Hindlimb muscle (tissue), 1 donor: ENCODE measurements around the gene NDFIP1. TPM values are rescaled to one million over a fixed set of nuclear protein-coding genes. Genes with fewer than 3 reads are reported as not detected.
A peak's percentile ranks its signal among the peaks of the same experiment; 100 is the strongest.
"Not testable (repeated sequence)": the region's sequence is repeated elsewhere in the genome, so short reads cannot be mapped to it uniquely, and the experiment has no call there.

Experiments used
- DNase-seq: peaks from one replicate; pipeline ENCODE4 v3.0.0-alpha.2; 2013
- polyA plus RNA-seq: library from polyadenylated mRNA; unstranded; fragments of 120-200 nt; gene quantifications from one replicate; pipeline ENCODE4 v1.2.1, GENCODE V29; 2013; ENCODE audit not compliant: insufficient read length

NDFIP1 gene
- polyA plus RNA-seq, 1 donor, result 57.4 TPM

DNA sequence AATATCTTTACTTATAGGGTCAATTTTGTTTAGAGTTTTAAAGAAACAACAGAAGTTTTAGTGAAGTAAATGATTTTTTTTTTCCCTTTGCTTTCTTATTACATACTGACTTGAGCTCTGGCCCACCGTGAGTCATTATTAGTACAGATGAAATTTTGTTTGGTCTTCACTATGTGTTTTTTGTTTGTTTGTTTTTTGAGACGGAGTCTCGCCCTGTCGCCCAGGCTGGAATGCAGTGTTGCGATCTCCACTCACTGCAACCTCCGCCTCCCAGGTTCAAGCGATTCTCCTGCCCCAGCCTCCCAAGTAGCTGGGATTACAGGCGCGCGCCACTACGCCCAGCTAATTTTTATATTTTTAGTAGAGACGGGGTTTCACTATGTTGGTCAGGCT lies 45.9 kb downstream of the NDFIP1 start:
- not testable (repeated sequence) for DNase-seq

DNA sequence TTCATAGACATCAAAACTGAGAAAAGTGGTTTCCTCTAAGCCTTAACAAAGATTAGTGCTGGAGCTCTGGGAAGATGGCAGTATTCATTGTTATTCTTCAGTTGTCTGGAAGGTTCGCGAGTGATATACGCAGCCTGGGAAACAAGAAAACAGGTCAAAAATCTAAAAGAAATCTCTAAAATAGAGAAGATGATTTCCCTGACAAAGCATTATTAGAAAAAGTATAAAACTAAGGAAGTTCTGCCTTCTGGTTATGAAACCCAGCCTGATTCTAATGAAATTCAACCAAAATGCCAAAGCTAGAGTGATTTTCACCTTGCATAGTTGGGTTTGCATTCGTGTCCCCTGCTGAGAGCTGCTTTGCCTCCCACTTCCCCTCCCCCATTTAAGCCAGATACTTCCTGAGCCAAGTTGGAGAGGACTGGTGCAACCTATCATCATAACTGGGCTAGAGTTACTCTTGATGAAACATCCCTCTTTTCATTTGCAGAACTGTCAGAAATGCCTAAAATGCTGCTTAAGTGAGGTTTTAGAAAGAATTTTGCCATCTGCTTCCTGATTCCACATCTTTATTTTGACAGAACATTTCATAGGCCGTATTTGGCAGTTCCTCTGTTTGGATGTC lies 48.4 kb downstream of the NDFIP1 start:
- no peak for DNase-seq

GRCh38 chr5:142159354-142159753 lies 50.8 kb downstream of the NDFIP1 start:
- DNase-seq, result no peak

DNA sequence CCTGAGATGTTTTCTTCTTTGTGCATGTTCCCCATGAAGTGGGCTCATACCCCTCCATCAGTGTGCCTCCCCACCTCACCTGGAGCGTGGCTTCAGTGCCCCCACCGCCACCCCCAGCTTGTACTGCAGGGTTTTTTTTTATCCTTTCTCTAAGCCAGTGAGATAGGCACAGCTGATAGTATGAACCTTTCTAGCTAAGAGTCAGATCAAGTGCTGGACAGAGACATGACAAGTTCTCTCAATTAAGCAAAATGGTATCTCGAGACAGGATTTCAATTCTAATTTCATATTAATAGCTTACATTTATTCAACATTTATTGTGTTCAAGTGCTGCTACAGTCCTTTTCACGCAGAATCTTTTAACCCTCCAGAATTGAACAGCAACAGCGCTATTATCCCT lies 55.7 kb downstream of the NDFIP1 start:
- no peak for DNase-seq

DNA sequence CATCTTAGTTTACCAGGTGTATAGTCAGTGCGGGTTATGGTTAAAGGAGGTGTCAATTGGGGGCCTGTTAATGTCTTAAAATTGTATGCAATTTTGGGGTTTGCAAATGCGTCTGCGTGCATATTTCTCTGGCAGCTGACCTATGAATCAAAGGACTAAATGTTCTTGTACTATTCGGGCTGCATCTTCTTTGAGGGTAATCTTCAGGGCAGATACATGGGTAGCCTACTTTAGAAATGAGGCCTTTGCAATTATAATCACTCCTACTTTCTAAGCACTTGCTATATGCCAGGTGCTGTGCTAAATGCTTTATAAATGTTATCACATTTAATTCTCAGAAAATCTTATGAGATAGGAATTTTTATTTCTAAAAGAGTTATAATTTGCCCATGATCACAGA lies 58.2 kb downstream of the NDFIP1 start:
- no peak for DNase-seq

GRCh38 chr5:142167458-142167857 lies 58.9 kb downstream of the NDFIP1 start:
- DNase-seq, result no peak

GRCh38 chr5:142168365-142168764 lies 59.8 kb downstream of the NDFIP1 start:
- DNase-seq, result no peak

- DNase-seq, result no peak
These were observed 61.8 kb downstream of the NDFIP1 start for GRCh38 chr5:142170254-142170953.

- DNase-seq, result no peak
These were observed 62.7 kb downstream of the NDFIP1 start for GRCh38 chr5:142171270-142171669.

GRCh38 chr5:142175039-142175438 lies 66.5 kb downstream of the NDFIP1 start:
- no peak for DNase-seq

GRCh38 chr5:142175461-142176142 lies 67.0 kb downstream of the NDFIP1 start:
- no peak for DNase-seq

DNA sequence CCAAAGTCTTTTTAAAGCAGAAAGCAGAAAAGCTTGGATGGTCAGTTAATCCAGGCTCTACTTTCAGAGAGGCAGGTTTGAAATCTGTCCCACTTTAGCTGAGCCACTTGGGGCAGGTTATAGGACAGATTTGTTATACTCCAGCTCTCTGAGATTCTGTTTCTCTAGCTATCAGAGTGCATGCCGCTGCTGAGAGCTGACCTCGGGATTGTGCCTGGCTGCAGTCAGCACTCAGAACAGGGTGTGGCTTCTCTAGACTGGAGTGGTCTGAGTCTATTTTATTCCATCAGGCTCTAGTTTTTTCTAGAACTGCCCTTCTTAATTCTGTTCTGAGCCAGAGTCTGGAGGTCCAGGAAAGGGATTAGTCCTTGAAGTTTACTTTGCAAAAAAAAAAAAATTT lies 67.7 kb downstream of the NDFIP1 start:
- no peak for DNase-seq

DNA sequence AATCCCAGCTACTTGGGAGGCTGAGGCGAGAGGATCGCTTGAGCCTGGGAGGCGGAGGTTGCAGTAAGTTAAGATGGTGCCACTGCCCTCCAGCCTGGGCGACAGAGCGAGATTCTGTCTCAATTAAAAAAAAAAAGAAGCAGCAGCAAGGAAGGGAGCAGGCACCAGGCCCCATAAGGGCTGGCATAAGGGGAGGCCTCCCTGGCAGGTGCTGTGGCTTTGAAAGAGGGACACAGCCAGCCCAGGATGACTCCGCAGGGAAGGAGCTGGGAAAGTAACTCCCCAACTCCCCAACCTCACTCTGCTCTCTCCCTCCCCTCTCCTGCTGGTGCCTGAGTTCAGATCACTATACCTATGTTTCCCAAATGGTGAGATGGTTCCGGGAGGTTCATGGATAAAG lies 70.1 kb downstream of the NDFIP1 start:
- DNase-seq, result no peak

DNA sequence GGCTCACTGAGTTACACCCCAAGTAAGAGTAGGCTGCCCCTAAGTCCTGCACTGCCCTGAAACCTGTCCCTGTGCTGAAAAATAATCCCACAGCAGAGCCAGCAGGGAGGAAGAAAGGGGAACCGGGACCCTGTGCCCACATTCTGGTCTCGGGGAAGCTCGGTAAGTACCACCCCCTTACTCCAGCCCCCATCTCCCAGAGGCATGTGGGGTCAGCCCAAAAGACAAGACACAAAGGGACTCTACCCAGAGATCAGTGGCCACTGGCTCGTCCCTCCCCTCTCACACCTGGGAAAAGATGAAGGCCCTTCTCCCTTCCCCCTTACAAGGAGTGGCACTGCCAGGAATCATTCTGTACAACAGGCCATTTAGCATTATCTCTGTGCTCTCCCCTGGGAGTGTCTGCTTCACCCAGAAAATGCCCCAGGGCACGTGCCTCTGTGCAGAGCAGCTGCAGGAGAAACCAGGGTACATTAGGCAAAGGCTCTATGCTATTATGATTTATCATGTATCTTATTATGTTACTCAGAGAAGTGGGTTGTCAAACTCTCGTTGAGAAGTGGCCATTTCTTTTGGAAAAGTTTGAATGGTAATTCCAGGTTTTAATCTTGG lies 71.3 kb downstream of the NDFIP1 start:
- no peak for DNase-seq

GRCh38 chr5:142181096-142181495 lies 72.5 kb downstream of the NDFIP1 start:
- DNase-seq, result no peak

DNA sequence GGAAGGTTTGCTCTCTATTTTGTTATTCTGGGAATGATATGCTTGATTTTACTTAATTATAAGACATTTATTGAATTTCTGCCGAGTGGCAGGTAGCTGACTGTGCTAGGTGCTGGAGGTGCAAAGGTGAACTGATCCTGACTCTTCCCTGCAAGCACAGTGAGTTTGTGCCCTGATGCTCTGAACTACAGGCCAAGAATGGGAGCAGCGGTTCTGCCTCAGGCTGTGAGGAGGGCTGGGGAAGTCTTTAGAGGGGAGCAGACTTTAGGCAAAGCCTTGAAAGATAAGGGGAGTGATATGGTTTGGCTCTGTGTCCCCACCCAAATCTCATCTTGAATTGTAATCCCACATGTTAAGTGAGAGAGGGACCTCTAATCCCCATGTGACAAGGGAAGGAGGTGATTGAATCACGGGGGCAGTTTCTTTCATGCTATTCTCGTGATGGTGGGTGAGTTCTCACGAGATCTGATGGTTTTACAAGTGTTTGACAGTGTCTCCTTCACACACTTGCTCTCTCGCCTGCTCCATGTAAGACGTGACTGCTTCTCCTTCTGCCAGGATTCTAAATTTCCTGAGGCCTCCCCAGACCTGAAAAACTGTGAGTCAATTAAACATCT lies 73.1 kb downstream of the NDFIP1 start:
- no peak for DNase-seq

DNA sequence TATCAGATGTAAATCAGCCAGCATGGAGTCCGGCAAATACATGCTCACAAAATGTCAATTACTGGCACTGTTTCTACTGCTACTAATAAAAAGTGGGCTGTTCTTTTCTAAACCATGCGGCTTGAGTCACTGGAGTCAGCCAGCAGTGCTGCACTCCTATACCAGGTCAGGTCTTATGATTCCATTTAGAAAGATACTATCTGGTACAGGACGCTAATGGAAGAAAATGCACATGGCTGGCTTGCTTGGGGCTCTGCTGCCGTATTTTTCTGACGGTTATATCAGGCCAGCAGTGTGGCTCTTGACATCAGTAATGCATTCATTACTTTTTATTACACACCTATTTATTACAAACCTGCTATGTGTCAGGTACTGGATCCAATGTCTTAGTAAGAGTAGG lies 74.3 kb downstream of the NDFIP1 start:
- DNase-seq, result no peak

DNA sequence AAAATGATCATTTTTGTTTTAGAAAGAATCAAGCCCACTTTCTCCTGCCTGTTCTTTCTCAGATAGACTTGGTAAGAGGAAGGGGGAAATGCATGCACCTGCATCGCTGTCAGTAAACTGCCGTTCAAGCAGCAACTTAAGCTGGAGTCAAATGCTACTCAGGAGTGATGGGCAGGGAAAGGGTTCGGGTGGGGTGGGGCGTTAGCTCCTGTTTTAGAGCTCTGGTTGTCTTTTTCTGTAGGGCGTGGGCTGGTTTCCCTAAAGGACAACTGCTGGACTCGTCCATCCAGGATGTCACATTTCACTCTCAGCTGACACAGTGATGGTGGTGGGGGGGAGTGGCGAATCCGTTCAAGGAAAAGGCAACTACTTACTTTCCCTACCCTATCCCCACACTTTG lies 75.0 kb downstream of the NDFIP1 start:
- no peak for DNase-seq

DNA sequence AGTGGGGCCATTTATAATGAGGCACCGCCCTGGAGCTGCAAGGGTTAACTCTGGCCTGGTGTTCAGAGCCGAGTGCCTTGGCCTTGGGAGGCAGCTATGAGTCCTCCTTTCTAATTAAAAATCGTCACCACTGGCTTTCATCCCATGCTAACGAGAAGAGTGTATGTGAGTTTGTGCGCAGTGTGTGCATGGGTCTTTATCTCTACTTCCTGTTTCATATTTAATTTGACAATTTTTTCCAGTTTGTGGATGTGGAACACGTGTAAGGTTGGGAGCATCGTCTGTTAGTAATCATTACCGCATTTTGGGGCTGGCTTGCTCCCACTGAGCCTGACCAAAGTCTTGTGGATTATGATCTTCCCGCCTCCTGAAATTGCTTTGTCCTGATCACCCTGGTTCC lies 76.4 kb downstream of the NDFIP1 start:
- peak; percentile 19 for DNase-seq

- no peak for DNase-seq
These were observed 77.9 kb downstream of the NDFIP1 start for GRCh38 chr5:142186514-142186856.

GRCh38 chr5:142186857-142187594 lies 78.4 kb downstream of the NDFIP1 start:
- no peak for DNase-seq

- not testable (repeated sequence) for DNase-seq
These were observed 80.1 kb downstream of the NDFIP1 start for GRCh38 chr5:142188691-142189090.
